ENCODE measurements around the gene ABI1. TPM values are rescaled to one million over a fixed set of nuclear protein-coding genes. Genes with fewer than 3 reads are reported as not detected.
"Not testable (repeated sequence)": the region's sequence is repeated elsewhere in the genome, so short reads cannot be mapped to it uniquely, and the experiment has no call there.

Gene ABI1
- total RNA-seq, 1 experiment from 2014 or later = 33.9 TPM

DNA sequence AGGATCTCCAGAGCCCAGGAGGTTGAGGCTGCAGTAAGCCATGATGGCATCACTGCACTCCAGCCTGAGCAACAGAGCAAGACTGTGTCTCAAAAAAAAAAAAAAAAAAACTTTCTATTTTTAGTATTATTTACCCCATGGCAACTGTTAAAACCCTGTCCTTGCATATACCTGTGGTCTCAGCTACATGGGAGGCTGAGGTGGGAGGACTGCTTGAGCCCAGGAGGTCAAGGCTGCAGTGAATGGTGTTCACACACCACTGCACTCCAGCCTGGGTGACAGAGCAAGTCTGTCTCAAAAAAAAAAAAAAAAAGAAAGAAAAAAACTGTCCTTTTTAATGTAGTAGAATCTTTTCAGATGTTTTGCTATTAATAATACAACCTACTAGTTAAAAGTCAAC is 3.2 kb downstream of the ABI1 start:
- H3K27me3 Mint-ChIP-seq (ENCODE audit: low read depth); ATAC-seq; DNase-seq (ENCODE audit: low spot score); H3K9me3 Mint-ChIP-seq; H3K36me3 Mint-ChIP-seq; CTCF ChIA-PET; H3K4me3 Mint-ChIP-seq: not testable (repeated sequence)
- Mint-ChIP-seq H3K4me1 (peaks cover 33% of the 10 kb centered on the region), H3K27ac (peak overlapping the region; percentile 82; the same call in 1 of the 2 replicates)
- POLR2A ChIA-PET = interaction anchor here (0.6 kb wide), 1 partner anchor 188 kb away, joined by 3 read pairs; no protein-coding TSS in a partner anchor

DNA sequence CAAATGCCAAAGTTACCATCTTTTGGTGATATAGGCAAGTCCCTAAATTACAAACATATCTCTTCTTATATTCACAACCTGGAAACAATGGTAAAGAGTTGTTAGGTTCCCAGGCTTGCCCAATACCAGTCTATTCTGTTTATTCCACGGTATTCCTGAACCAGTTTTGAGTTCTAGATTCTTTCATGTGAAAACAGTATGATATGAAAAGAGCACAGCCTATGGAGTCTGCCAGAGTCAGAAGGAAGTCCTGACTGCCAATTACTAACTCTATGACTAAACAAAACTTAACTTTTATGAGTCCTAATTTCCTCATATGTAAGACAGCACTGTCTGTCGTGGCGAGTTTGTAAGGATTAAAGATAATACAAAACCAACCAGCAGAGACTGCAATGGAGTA is 5.6 kb downstream of the ABI1 start:
- peaks cover 35% of the 10 kb centered on the region for H3K4me1 Mint-ChIP-seq
- DNase-seq (ENCODE audit: low spot score) (no peak), ATAC-seq (no peak)
- POLR2A ChIA-PET = no interaction called here
- CTCF ChIA-PET = no interaction called here
- H3K9me3 Mint-ChIP-seq = peaks cover 5% of the 10 kb centered on the region
- no peak overlapping the region for H3K27ac Mint-ChIP-seq
- no peak for TF ChIP-seq ETV6 (CRISPR knock-in tag; IDR thresholded peaks at IDR 0.05)
- no peaks in the 10 kb centered on the region for H3K27me3 Mint-ChIP-seq (ENCODE audit: low read depth)
- peaks cover 5% of the 10 kb centered on the region for H3K36me3 Mint-ChIP-seq
- H3K4me3 Mint-ChIP-seq = no peak overlapping the region

DNA sequence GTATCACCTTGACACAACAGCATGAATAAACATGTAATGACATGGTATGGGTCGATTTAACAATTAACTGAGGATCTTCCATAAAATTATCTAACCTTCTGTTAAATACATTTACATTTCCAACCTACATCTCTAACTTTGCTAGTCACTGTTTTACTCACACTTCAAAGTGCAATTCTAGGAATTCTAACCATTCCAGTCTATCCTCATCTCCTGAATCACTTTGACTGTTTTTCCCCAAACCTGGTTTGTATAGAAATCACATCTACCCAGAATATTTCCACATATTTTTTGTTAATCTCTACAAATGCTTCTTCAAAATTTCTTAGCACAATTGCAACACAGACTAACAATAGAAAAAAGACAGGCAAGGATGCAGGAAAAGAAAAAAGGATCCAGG is 6.2 kb downstream of the ABI1 start:
- Mint-ChIP-seq H3K36me3 (peaks cover 5% of the 10 kb centered on the region), H3K27me3 (ENCODE audit: low read depth) (no peaks in the 10 kb centered on the region), H3K4me1 (peaks cover 35% of the 10 kb centered on the region), H3K4me3 (no peak overlapping the region), H3K27ac (no peak overlapping the region), H3K9me3 (peaks cover 5% of the 10 kb centered on the region)
- no peak for DNase-seq (ENCODE audit: low spot score)
- ATAC-seq = no peak
- TF ChIP-seq, protein P1, sequence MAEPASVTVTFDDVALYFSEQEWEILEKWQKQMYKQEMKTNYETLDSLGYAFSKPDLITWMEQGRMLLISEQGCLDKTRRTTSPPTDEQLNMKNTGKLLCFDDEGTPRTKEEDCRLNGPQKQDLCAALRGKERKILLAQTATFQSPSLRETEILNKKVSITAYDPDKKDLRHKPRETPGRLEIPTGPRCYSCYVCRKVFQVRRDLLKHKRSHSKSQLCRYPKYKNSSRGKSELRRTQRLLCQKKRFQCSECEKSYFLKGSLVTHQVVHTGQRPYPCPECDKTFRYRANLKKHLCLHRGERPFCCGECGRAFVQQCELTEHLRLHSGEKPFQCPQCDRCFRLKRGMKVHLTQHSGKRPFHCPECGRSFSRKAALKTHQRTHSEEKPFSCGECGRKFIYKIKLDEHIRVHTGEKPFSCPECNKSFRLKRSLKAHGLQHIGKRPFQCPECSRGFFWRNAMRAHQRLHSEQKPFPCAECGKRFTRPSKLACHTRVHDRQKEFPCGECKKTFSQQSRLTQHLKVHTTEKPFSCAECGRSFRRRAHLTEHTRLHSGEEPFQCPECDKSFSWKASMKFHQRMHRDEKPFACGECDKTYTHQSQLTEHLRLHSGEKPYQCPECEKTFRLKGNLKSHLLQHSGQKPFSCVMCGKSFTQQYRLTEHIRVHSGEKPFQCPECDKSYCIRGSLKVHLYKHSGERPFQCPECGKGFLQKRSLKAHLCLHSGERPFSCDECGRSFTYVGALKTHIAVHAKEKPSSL (CRISPR knock-in tag; conservative IDR thresholded peaks at IDR 0.05) = no peak
- no peak for TF ChIP-seq RELA (CRISPR knock-in tag; IDR thresholded peaks at IDR 0.05; ENCODE audit: borderline replicate concordance)
- TF ChIP-seq CREB1 (CRISPR knock-in tag; IDR thresholded peaks at IDR 0.05) = no peak
- no peak for TF ChIP-seq TCF7 (CRISPR knock-in tag; IDR thresholded peaks at IDR 0.05; ENCODE audit: low read depth)
- TF ChIP-seq MXD4 (CRISPR knock-in tag; IDR thresholded peaks at IDR 0.05; ENCODE audit: borderline replicate concordance) = no peak
- no peak for TF ChIP-seq ZNF317 (CRISPR knock-in tag; IDR thresholded peaks at IDR 0.05; ENCODE audit: borderline replicate concordance, low read depth)
- TF ChIP-seq, protein P2, sequence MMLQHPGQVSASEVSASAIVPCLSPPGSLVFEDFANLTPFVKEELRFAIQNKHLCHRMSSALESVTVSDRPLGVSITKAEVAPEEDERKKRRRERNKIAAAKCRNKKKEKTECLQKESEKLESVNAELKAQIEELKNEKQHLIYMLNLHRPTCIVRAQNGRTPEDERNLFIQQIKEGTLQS (CRISPR knock-in tag; conservative IDR thresholded peaks at IDR 0.05) = no peak
- no peak for TF ChIP-seq GABPB1 (CRISPR knock-in tag; IDR thresholded peaks at IDR 0.05)
- TF ChIP-seq, protein P3, sequence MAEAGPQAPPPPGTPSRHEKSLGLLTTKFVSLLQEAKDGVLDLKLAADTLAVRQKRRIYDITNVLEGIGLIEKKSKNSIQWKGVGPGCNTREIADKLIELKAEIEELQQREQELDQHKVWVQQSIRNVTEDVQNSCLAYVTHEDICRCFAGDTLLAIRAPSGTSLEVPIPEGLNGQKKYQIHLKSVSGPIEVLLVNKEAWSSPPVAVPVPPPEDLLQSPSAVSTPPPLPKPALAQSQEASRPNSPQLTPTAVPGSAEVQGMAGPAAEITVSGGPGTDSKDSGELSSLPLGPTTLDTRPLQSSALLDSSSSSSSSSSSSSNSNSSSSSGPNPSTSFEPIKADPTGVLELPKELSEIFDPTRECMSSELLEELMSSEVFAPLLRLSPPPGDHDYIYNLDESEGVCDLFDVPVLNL (CRISPR knock-in tag; IDR thresholded peaks at IDR 0.05; ENCODE audit: borderline replicate concordance, low read depth) = no peak
- no peak for TF ChIP-seq ZNF423 (CRISPR knock-in tag; IDR thresholded peaks at IDR 0.05)
- TF ChIP-seq, protein P4, sequence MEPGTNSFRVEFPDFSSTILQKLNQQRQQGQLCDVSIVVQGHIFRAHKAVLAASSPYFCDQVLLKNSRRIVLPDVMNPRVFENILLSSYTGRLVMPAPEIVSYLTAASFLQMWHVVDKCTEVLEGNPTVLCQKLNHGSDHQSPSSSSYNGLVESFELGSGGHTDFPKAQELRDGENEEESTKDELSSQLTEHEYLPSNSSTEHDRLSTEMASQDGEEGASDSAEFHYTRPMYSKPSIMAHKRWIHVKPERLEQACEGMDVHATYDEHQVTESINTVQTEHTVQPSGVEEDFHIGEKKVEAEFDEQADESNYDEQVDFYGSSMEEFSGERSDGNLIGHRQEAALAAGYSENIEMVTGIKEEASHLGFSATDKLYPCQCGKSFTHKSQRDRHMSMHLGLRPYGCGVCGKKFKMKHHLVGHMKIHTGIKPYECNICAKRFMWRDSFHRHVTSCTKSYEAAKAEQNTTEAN (CRISPR knock-in tag; IDR thresholded peaks at IDR 0.05) = no peak
- TF ChIP-seq ZNF138 (CRISPR knock-in tag; conservative IDR thresholded peaks at IDR 0.05) = no peak
- TF ChIP-seq, protein P5, sequence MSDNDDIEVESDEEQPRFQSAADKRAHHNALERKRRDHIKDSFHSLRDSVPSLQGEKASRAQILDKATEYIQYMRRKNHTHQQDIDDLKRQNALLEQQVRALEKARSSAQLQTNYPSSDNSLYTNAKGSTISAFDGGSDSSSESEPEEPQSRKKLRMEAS (CRISPR knock-in tag; IDR thresholded peaks at IDR 0.05) = no peak
- no peak for TF ChIP-seq SOX15 (CRISPR knock-in tag; IDR thresholded peaks at IDR 0.05)
- no peak for TF ChIP-seq ZNF232 (CRISPR knock-in tag; IDR thresholded peaks at IDR 0.05)
- TF ChIP-seq TP53 (CRISPR knock-in tag; IDR thresholded peaks at IDR 0.05) = no peak
- ChIA-PET CTCF (no interaction called here), POLR2A (no interaction called here)
